Motor neuron (in vitro differentiated cells): ENCODE measurements around the gene DNPEP. TPM values are rescaled to one million over a fixed set of nuclear protein-coding genes. Genes with fewer than 3 reads are reported as not detected.
A peak's percentile ranks its signal among the peaks of the same experiment; 100 is the strongest.

ENCODE experiments used
- ATAC-seq, 8 experiments: fragments of 200-7000 bp; cut with Tn5 transposase; replicated peaks in 6 of 8; 2 replicates each; pipeline ENCODE4 v1.8.0; 2021; ENCODE audit warnings: mild to moderate bottlenecking in 8 of 8, moderate library complexity in 8 of 8
- H3K27ac ChIP-seq, 2 donors: fragments of 250-450 bp; sonication (Bioruptor Pico); 2 replicates each; pipeline ENCODE4 v1.9.0; 2021; ENCODE audit warnings: antibody characterized with exemption in 2 of 2, mild to moderate bottlenecking in 2 of 2, moderate library complexity in 1 of 2
- H3K4me1 ChIP-seq, 2 donors: fragments of 250-450 bp; sonication (Bioruptor Pico); replicated peaks in 1 of 2; 2 replicates each; pipeline ENCODE4 v1.6.1; 2021; ENCODE audit warnings: antibody characterized with exemption in 2 of 2, mild to moderate bottlenecking in 2 of 2, moderate library complexity in 1 of 2
- H3K4me3 ChIP-seq, 5 donors: fragments of 250-450 bp; sonication (Bioruptor Pico); 2 replicates each; pipeline ENCODE4 v1.9.0; 2021; ENCODE audit warnings: antibody characterized with exemption in 5 of 5, mild to moderate bottlenecking in 5 of 5, moderate library complexity in 4 of 5
- WGBS, 10 experiments: fragments of 450-650 bp; shearing (Covaris generic); methylation state at CpG; one replicate each; pipeline ENCODE4 v1.0.0; 2022; 5-methylcytosine and 5-hydroxymethylcytosine counted together
- in situ Hi-C, 9 experiments: fragments of 400-800 bp; cut with MboI; loops; one replicate each; pipeline ENCODE4 v1.15.0; 2021; ENCODE audit warnings: low sequenced_read_pairs in 9 of 9, low pct_unique_long_range_greater_than_20kb in 2 of 9; ENCODE audit not compliant: unreplicated experiment in 9 of 9
- total RNA-seq, 8 experiments: library from RNA; unstranded; fragments of 300-600 nt; gene quantifications; 2 replicates each; pipeline versions ENCODE4 v1.2.3 to v1.2.4, GENCODE V29; 2022

Gene DNPEP
- total RNA-seq, 8 experiments from 2014 or later = 12.7 to 63.4 (median 27.9) TPM

- in situ Hi-C loops = no loop called here
- Histone ChIP-seq H3K27ac (no peak overlapping the region), H3K4me1 (no peaks in the 10 kb centered on the region), H3K4me3 (no peak overlapping the region)
- 33 to 43% (median 40%) methylated on average over 1 to 3 of the region's 3 CpGs; no CpG with 5 or more reads in 6 of the 10 experiments for WGBS, 10 experiments
- peak in 7 of 8 experiments; percentile 13 to 95 (median 38) for ATAC-seq
Observed at GRCh38 chr2:219362524-219363164, 25.1 kb downstream of the DNPEP start.

GRCh38 chr2:219362072-219362471, 25.6 kb downstream of the DNPEP start:
- H3K4me3 ChIP-seq = no peak overlapping the region
- in situ Hi-C loops = no loop called here
- H3K27ac ChIP-seq = no peak overlapping the region
- H3K4me1 ChIP-seq = no peaks in the 10 kb centered on the region
- no peak for ATAC-seq
- WGBS, 10 experiments = 100% methylated on average over 4 of the region's 5 CpGs; no CpG with 5 or more reads in 9 of the 10 experiments

GRCh38 chr2:219358170-219359075, 29.3 kb downstream of the DNPEP start:
- peak; percentile 16 to 78 (median 72) for ATAC-seq
- in situ Hi-C loops = no loop called here
- H3K4me1 ChIP-seq = no peaks in the 10 kb centered on the region
- H3K4me3 ChIP-seq = peak overlapping the region in 3 of 5 donors; percentile 10 to 23 (median 11)
- H3K27ac ChIP-seq = no peak overlapping the region
- 0 to 60% (median 11%) methylated on average over 2 to 17 of the region's 66 CpGs; no CpG with 5 or more reads in 5 of the 10 experiments for WGBS, 10 experiments

- H3K27ac ChIP-seq = no peak overlapping the region
- no peak overlapping the region for H3K4me3 ChIP-seq
- WGBS, 10 experiments = 0 to 29% (median 25%) methylated on average over 1 of the region's 1 CpG; no CpG with 5 or more reads in 7 of the 10 experiments
- ATAC-seq = no peak
- H3K4me1 ChIP-seq = no peaks in the 10 kb centered on the region
- in situ Hi-C loops = no loop called here
Observed at GRCh38 chr2:219356834-219357233, 30.9 kb downstream of the DNPEP start.

- in situ Hi-C loops = no loop called here
- no peak for ATAC-seq
Observed at GRCh38 chr2:219354582-219354981, 33.1 kb downstream of the DNPEP start.

GRCh38 chr2:219353129-219353528, 34.6 kb downstream of the DNPEP start:
- ATAC-seq = no peak
- Histone ChIP-seq H3K4me3 (no peak overlapping the region), H3K4me1 (peaks cover 10 to 18% of the 10 kb centered on the region in 2 donors), H3K27ac (no peak overlapping the region)
- in situ Hi-C loops = no loop called here
- 0 to 100% (median 62%) methylated on average over 1 to 4 of the region's 5 CpGs; no CpG with 5 or more reads in 3 of the 10 experiments for WGBS, 10 experiments

More at GRCh38 chr2:219354582-219354981, 33.1 kb downstream of the DNPEP start:
- WGBS, 10 experiments = 20 to 60% (median 50%) methylated on average over 1 to 2 of the region's 4 CpGs; no CpG with 5 or more reads in 6 of the 10 experiments
- Histone ChIP-seq H3K4me3 (no peak overlapping the region), H3K27ac (no peak overlapping the region), H3K4me1 (peaks cover 10 to 18% of the 10 kb centered on the region in 2 donors)

- H3K27ac ChIP-seq = no peak overlapping the region
- no peak overlapping the region for H3K4me3 ChIP-seq
- H3K4me1 ChIP-seq = peaks cover 10 to 18% of the 10 kb centered on the region in 2 donors
- in situ Hi-C loops = no loop called here
- WGBS, 10 experiments = 8 to 60% (median 20%) methylated on average over 1 to 5 of the region's 5 CpGs; no CpG with 5 or more reads in 4 of the 10 experiments
- ATAC-seq = peak; percentile 48 to 81 (median 66)
Observed at GRCh38 chr2:219352448-219353023, 35.2 kb downstream of the DNPEP start.

- H3K4me3 ChIP-seq = no peak overlapping the region
- in situ Hi-C loops = no loop called here
- peak; percentile 43 to 97 (median 93) for ATAC-seq
- H3K4me1 ChIP-seq = peaks cover 10 to 18% of the 10 kb centered on the region in 2 donors
- 0 to 50% (median 0%) methylated on average over 1 to 2 of the region's 4 CpGs; no CpG with 5 or more reads in 5 of the 10 experiments for WGBS, 10 experiments
- peak overlapping the region in 1 of 2 donors; percentile 63 for H3K27ac ChIP-seq
Observed at GRCh38 chr2:219350710-219351221, 36.9 kb downstream of the DNPEP start.

- in situ Hi-C loops = no loop called here
- ATAC-seq = no peak
- 43 to 100% (median 80%) methylated on average over 1 of the region's 3 CpGs; no CpG with 5 or more reads in 7 of the 10 experiments for WGBS, 10 experiments
- peaks cover 10 to 18% of the 10 kb centered on the region in 2 donors for H3K4me1 ChIP-seq
- H3K27ac ChIP-seq = peak overlapping the region in 1 of 2 donors; percentile 63
- no peak overlapping the region for H3K4me3 ChIP-seq
Observed at GRCh38 chr2:219350215-219350614, 37.5 kb downstream of the DNPEP start.

- Histone ChIP-seq H3K4me3 (no peak overlapping the region), H3K27ac (no peak overlapping the region), H3K4me1 (peaks cover 0 to 3% of the 10 kb centered on the region in 2 donors)
- in situ Hi-C loops = no loop called here
- WGBS, 10 experiments = 52 to 92% (median 65%) methylated on average over 2 to 6 of the region's 6 CpGs; no CpG with 5 or more reads in 3 of the 10 experiments
- ATAC-seq = peak in 3 of 8 experiments; percentile 25 to 71 (median 66)
Observed at GRCh38 chr2:219344751-219345430, 42.8 kb downstream of the DNPEP start.

- ATAC-seq = peak in 7 of 8 experiments; percentile 25 to 87 (median 86)
- peaks cover 0 to 4% of the 10 kb centered on the region in 2 donors for H3K4me1 ChIP-seq
- 0 to 48% (median 31%) methylated on average over 1 to 5 of the region's 5 CpGs; no CpG with 5 or more reads in 2 of the 10 experiments for WGBS, 10 experiments
- in situ Hi-C loops = no loop called here
- H3K27ac ChIP-seq = no peak overlapping the region
- H3K4me3 ChIP-seq = no peak overlapping the region
Observed at GRCh38 chr2:219335373-219335786, 52.3 kb downstream of the DNPEP start.

GRCh38 chr2:219334076-219334475, 53.6 kb downstream of the DNPEP start:
- H3K4me1 ChIP-seq = peaks cover 0 to 4% of the 10 kb centered on the region in 2 donors
- H3K27ac ChIP-seq = no peak overlapping the region
- H3K4me3 ChIP-seq = no peak overlapping the region
- no peak for ATAC-seq
- 60 to 100% (median 86%) methylated on average over 1 to 2 of the region's 2 CpGs; no CpG with 5 or more reads in 2 of the 10 experiments for WGBS, 10 experiments
- in situ Hi-C loops = no loop called here
